Activated CD8-positive, alpha-beta memory T cell treated with anti-CD3 and anti-CD28 coated beads, Interleukin-2, amount 50 U/mL, for 1 hour (primary cell): Measurements from ENCODE around the gene DPYSL3.

Experiments used
- DNase-seq: peaks from one replicate; pipeline ENCODE4 v3.0.0-alpha.2; 2020; ENCODE audit errors: extremely low read depth

DPYSL3 gene

DNA sequence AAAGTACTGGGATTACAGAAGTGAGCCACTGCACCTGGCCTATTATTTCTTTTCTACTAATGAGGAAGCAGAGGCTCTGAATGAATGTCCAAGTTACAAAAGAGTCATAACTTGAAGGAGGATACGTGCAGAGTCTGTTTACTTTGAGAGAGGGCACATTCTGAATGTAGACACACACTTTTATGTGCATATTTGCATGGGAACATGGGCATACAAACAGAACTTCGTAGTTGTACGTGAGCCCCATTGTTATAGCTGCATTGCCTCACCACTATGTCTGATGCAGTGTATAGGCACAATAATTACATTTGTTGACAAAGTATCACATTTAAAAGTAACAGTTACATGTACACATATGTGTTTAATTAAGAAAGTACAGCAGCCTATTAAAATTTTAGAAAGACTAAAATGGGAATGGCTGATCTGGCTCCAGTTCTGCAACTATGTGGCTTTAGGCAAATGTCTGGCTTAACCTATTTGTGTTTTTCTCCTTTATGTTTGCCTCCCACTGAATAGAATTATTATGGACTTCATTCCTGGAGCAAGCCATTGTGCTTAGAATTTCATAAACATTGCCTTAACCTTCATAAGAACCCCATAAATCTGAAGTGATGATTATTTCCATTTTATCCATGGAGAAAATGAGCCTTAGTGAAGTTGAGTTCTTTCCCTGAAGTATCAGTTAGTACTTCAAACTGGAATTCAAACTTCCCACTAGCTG, 3.0 kb upstream of the DPYSL3 start:
- DNase-seq: no peak

DNA sequence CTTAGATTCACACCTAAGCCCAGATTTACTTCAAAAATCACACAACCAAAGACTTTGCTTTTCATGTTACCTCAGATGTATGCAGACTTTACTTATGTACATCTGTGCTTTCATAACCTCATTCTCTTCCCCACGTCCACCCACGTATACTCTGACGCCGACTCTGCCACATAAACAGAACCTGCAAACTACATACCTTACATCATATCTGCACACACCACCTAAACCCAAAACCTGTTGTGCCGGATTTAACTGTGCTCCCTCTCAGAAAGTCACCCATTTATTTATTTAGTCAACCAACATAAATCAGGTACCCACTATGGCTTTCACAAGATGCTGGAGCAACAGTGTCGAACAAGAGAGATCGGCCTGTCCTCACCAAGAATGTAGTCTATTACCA, 1.0 kb upstream of the DPYSL3 start:
- DNase-seq: no peak

DNA sequence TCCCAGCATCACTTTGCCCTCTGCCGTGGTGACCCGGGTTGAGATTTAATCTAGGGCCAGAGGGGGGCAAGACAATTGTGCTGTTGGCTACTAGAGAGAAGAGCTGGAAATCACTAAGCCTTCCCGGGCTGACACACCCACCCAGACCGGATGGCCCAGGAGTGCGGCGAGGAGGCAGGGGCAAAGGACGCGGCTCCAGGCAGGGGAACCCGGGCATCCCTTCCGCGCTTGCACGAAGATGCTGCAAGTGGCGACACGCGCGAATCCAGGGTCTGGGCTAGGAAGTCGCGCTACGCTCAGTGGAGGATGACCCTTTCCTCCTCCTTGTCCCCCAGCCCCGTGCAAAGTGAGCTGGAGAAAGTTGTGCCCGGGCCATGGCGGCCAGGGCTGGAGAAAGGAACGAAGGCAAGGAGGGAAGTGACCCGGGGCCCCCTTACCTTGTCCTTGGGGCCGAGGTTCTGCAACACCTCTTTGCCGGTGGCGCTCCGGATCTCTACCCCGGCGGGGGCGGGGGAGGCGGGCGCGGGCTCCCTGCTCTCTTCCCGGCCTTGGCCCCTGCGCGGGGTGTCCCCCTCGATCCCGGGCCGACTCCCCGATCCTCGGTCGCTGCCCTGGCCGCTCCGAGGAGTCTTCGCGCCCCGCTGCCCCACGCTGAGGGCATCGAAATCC, 693 bp downstream of the DPYSL3 start:
- DNase-seq: no peak

DNA sequence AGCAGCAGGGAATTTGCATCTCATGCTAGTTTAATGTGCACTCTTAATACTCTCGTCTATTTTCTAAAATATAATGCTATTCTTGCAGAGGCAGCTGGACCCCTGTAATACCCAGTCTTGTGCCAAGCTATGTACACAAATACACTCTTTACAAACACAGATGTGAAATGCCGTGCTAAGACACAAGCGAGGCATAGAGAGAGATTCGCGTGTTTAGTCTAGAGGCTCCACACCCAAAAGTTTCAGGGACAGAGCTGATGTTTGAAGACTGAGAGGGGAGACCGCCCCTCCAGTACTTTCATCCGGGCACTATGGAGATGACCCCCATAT, 1.2 kb downstream of the DPYSL3 start:
- DNase-seq: no peak

DNA sequence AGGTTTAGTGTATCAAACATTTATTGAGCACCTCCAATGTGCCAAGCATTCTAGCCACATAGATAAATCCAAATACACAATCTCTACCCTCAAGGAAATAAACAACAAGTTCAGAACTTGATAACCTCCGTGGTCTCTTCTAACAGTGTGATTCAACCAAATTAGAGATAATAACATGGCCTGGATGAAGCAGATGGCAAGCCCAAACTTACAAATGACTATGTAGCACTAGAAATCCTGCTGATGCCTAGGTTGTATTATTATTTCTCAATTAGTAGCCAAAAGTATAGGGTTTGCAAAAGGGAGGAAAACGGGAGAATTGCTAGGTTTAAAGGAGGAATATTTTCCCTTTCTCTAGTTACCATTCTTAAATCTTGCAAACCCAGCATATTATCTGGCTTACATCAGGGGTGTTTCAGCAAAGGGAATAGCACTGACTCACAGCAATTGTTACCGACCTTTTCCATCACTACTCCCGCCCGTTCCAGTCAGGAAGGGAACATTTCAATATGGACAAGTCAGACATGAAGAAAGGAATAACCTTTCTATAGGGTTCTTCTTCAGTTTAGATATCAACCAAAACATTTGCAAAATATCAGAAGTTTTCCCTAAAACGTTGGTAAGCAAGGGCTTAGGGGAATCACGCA, 2.3 kb downstream of the DPYSL3 start:
- DNase-seq: no peak

DNA sequence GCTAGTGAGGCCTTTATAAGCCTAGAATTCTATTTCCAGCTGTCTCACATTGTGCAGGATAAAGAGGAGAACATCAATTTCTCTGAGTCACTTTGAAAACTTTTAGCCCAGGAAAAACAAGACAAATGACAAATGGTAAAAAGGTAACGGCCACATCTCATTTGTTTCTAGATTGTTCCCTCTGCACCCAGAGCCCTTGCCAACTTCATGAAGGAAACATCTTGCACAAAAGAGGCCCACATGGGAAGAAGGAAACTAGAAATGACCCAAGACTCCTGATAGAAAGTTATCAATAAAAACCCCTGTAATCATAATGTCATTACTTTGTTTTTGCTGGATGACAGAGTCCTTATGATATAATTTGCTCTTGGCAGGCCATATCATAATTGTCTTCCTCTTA, 5.3 kb downstream of the DPYSL3 start:
- DNase-seq: no peak

DNA sequence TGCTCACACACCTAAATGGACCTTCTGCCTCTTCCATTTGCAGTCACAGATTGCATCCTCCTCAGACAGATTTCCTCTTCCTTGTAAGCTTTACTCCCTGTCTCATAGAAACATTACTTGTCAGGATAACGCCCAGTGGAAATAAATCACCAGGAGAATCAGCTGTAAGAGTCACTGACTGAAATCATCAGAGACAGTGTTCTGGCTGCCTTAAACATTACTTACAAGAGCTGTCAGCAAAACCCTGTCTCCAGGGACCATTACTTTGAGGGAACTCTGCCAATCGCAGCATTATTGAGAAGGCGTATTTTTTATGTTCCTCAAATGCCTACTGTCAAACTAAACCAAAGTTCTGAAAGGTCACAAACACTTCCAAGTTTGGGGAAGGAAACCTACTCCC, 5.9 kb downstream of the DPYSL3 start:
- no peak for DNase-seq

DNA sequence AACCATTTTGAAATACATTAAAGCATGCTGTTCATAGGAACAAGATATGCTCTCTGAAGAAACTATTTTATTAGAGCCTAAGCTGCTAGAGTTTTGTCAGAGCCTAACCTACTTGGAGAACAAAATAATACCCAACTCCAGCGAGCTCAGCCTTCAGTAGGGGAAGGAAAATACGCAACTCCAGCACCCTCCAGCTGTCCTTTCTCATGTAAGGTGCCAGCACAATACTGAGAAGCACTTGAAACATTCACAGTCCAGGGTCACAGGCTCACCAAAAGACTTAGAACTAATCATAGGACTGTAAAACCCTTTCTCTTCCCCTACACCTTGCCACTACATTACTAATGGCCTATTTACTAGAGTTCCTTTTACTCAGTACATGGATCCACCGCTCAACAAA, 18.9 kb downstream of the DPYSL3 start:
- no peak for DNase-seq

DNA sequence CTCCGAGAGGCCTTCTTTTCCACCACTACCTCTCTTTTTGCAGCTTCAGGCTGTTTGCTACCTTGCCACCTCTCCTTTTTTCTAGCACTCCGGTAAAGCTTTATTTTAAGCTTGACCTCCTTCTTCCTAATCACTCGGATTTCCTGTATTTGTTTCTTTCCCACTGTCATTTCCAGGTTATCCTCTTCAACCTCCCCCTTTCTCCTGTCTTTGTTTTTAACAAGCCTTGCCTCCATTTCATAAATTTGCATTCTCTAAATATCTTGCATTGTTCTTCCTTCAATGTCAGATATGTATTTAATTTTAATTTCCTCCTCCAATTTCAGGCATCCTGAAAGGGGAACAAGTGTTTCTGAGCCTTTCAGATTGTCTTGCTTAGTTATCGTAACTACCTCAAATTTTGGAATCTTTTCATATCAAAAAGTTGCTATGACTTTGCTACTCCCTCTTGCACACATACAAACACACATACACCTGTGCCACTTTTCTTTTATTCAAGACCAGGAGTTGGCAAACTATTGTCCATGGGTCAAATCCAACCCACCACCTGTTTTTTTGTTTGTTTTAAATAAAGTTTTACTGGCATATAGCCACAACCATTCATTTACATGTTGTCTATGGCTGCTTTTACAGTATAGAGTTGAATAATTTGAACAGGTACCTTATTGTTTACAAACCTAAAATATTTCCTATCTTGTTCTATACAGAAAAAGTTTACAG, 22.7 kb downstream of the DPYSL3 start:
- DNase-seq: no peak

DNA sequence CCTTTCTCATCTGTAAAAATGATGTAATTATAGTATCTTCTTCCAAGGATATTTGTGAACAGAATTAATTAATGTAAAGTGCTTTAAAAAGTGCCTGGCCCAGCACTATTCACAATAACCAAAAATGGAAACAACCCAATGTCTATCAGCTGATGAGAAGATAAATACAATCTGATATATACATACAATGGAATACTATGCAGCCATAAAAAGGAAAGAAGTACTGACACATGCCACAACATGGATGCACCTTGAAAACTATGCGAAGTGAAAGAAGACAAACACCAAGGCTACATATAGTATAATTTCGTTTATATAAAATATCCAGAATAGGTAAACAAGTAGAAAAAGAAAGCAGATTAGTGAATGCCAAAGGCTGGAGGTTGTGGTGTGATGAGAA, 24.1 kb downstream of the DPYSL3 start:
- no peak for DNase-seq

DNA sequence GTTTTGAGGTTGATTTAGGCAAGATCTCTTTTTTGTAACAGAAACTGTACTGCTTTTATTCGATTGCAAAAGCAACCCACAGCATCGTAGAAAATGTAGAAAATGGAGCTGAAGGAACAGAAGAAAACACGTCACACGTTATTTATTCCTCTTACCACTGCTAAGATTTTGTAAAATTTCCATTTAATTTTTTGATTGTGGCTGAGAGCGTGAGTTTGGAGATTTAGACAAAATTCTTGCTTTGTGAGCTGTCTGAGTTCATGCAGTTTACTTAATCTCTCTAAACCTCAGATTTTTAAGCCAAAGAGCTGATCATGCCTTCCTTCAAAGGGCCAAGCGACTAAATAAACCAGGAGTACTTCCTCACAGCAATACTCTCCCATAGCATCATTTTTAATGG, 24.8 kb downstream of the DPYSL3 start:
- no peak for DNase-seq

DNA sequence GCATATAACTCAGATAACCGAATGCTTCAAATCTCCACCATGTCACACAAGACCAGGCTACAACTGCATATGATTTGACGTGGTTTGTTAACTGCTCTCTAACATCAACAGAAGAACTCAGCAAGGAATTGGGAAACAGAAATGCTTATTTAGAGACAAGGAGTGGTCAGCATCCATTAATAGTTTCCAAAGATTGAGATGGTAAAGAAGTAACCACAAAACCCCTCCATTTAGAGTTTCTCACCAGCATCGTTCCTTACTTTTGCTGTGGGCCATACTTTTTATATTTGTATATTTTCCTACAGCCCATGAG, 25.2 kb downstream of the DPYSL3 start:
- no peak for DNase-seq

DNA sequence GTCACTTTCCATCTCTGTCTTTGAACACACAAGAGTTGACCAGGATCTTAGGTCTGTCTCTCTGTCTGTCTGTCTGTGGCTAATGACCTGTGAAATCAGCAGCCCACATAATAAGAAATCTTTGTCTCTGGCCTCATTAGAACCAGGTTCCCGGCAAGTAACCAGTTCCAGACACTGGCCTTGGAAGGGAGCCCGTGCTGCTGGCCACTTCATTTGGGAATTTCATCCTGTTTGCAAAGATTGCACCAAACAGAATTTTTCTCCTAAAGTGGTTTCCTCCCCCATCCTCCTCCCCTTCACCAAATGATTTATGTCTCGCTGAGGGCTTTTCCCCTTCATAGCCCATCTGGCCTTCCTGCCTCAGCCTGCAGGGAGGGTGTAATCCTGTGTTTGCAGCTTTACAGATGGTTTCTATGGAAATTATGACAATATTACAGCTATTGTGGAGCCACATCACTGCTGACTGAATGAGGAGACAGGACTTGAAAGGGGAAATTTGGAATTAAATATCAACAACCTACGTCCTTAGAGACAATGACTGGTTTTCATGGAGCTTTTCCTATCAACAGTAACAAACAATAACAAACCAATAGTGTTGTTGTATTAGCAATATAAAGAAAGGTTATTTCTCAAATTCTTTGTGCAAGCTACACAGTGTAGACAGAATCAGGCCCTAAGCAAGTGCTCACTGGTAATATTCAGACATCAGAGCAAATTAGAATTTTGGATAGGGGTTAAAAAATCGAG, 25.7 kb downstream of the DPYSL3 start:
- DNase-seq: no peak

DNA sequence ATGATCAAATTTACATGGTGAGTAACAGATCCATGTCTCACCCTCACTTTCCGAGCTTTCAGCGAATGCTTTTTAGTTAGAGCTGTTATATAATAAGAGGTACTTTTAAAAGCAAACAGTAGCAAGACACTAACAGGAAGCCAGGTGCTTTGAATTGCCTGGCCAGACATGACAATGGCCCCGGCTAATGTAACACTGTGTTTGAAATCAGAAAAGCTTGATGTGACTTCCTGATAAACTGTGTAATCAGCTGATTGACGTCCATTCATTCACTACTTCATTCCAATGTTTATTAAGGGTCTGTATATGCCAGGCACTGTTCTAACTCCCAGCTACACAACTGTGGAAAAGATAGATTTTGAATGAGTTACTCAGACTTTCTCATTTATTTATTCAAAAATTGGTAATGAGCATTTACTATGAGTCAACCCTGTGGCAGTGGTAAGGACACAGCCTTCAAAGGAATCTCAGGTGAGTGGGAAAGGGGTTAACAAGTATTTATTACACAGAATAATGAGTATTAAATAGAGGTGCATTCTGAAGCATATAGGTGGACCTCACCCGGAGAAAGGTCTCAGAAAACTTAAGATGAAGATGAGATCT, 26.6 kb downstream of the DPYSL3 start:
- no peak for DNase-seq

DNA sequence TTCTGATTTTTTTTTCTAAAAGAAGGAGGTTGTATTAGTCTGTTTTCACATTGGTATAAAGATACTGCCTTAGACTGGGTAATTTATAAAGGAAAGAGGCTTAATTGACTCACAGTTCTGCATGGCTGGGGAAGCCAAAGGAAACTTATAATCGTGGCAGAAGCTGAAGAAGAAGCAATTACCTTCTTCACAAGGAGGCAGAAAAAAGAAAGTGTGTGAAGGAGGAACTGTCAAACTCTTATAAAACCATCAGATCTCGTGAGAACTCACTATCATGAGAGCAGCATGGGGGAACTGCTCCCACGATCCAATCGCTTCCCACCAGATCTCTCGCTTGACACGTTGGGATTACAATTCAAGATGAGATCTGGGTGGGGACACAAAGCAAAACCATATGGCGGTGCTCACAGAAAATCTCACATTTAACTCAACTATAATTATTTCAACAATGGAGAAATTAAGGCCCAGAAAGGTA, 27.1 kb downstream of the DPYSL3 start:
- DNase-seq: no peak

DNA sequence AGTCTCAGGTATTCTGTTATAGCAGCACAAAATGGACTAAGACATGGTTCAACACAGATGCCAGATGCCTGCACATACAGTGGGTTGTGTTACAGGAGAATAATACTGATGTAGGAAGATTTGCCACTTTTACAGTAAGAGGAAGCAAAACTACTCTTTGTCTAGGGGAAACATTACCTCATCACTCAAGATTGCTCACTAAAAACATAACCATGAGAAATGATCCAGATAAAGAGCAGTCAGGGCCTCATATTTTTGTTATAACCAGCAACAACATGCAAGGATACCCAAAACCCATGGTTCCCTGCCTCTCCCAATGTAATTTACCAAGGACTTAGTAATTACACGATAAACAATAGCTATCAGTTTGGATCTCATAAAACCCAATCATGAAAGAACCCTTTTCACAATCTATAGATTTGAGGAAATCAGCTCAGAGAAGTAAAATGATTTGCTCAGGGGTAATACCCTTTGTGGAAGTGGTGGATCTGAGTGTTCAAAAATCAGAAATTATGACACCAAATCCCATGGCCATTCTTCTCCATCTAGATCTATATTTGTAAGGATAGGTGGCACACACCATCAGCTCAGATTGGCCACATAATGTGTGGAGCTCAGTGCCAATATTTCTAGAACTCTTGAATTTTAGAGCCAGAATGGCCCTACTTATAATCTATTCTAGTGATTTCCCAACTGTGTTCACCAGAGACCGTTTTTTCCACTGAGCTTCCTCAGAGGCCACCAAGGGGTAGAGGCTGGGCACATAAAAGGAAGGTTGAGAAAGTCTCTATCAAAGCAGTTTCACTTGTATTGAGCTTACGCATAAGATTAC, 27.8 kb downstream of the DPYSL3 start:
- no peak for DNase-seq

DNA sequence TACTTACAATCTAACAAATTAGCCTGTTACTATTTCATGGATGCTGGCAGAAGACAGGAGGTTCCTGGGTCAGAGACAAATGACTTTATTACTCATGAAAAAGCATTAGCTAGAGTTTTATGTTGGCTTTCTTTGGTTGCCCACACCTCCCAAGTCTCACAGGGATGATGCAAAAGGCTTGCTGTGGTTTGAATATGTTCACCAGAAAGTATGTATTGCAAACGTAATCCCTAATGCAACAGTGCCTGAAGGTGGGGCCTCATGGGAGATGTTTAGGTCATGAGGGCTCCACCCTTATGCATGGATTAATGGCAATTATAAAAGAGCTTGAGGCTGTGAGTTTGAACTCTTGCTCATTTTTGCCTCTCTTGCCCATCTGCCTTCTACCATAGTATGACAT, 28.5 kb downstream of the DPYSL3 start:
- no peak for DNase-seq

DNA sequence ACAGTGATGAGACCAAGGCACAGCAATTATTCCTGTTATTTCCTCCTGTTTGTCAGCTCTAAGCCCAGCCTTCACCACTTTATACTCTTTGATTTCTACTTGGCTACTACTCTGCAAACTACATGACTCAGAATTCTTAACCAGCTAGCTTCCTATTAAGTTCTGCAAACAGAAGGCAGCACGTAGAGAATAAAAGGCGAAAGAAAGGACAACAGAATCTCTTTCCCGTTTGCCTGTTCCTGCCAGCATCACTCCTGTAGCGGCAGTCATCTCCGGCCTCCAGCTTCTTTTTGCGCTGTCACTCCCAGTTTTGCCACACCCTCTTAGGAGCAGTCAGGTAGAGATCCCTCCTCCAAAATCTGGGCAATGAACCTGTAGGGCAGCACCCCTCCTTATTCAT, 29.9 kb downstream of the DPYSL3 start:
- DNase-seq: no peak

DNA sequence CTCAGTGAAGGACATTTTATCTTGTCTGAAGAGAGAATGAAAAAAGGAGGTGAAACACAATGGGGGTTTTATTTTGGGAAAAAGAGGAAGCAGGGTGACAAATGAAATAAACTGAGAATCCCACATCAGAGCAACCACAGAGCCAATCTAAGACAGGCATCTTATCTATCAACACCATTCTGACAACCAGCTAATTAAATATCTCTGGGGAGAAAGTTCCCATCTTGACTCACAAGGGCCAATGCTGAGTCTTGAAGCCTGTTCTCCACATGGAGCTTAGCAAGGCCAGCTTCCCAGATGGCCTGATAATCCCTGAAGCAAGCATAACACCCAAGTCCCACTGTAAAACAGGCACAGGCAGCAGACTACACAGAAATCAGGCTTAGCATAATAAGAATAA, 30.4 kb downstream of the DPYSL3 start:
- no peak for DNase-seq

DNA sequence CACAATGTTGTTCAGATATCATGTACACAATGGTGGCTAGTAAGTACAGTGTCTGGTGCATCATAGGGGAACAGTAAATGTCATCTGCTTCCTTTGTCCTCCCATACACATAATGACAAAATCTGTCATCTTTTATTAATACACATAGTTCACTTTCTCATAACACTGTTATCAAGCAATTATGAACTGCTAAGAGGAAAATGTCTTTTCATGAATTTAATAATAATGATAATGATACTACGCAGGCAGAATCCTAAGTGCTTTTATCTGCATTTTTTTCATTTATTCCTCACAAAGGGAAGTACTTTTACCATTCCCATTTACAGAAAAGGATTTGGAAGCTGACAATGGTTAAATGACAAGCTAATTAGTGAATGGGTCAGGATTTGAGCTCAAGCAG, 35.7 kb downstream of the DPYSL3 start:
- DNase-seq: no peak
